NCI-H1105 (cell line): ENCODE results near the gene TMC5.
A peak's percentile ranks its signal among the peaks of the same experiment; 100 is the strongest.

Source experiments
- DNase-seq: peaks from one replicate; lab custom pipeline; 2025; lab: John Stamatoyannopoulos, UW

TMC5 gene

GRCh38 chr16:19460397-19460796, 42.7 kb downstream of the TMC5 start:
- no peak for DNase-seq

- DNase-seq, result no peak
Observed at GRCh38 chr16:19463468-19464315, 46.0 kb downstream of the TMC5 start.

GRCh38 chr16:19468300-19468699, 50.6 kb downstream of the TMC5 start:
- no peak for DNase-seq

DNA sequence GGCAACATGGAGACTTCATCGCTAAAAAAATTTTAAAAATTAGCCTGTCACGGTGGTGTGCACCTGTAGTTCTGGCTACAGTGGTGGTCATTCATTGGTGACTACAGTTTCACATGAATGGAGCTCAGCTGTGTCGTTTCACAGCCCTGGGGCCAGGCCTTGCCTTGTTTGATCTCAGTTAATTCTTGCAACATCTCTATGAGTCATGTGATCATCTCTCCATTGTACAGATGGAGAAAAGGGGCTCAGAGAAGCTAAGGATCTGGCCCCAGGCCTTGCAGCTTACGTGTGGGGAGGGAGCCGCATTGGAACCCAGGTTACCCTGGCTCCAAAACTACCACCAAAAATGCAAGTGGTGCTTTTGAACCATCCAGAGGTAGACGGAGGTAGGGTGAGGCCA, 54.8 kb downstream of the TMC5 start:
- DNase-seq, result no peak

GRCh38 chr16:19474617-19475016, 56.9 kb downstream of the TMC5 start:
- DNase-seq, result no peak

DNA sequence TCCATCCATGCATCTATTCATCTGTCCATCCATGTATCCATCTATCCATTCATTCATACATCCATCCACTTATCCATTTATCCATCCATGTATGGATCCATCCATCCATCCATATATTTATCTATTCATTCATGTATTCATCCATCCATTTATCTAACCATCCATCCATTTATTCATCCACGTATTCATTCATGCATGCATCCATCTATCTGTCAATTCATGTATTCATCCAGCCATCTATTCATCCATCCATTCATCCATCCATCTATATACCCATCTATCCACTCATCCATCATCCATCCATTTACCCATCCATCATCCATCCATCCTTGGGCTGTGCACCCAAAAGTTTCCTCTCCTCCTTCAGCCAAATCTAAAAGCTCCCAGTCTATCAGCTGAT, 60.8 kb downstream of the TMC5 start:
- no peak for DNase-seq

DNA sequence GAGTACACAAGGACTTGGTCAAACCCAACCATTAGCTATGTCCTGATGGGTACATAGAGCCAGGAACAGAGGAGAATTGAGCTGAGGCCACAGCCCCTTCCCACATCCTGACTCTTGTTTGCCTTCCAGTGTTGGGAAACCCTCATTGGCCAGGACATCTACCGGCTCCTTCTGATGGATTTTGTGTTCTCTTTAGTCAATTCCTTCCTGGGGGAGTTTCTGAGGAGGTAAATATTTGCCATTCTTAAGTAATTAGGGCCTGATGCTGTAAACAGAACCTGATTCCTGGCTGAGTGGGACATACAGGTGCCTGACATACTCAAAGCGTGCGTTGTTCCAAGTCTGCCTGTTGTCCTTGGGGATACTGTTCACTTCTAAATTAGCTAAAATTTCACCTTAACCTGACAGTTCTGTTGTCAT, 61.6 kb downstream of the TMC5 start:
- no peak for DNase-seq

DNA sequence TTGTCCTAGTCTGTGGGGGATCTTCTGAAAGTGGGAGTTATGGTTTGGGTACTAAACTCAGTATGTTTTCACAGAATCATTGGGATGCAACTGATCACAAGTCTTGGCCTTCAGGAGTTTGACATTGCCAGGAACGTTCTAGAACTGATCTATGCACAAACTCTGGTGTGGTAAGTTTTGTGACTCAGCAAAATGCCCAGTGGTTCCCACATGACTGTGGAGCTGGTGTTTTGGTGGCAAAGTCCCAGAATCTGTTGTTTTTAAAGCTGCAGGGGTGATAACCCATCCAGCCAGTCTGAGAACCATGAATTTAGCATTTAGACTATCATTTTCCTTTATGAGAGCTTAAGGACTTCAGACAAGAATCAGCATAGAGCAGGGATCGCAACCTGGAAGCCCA, 63.6 kb downstream of the TMC5 start:
- no peak for DNase-seq

GRCh38 chr16:19481769-19482168, 64.1 kb downstream of the TMC5 start:
- DNase-seq, result no peak

- no peak for DNase-seq
Observed at GRCh38 chr16:19482291-19482690, 64.6 kb downstream of the TMC5 start.

DNA sequence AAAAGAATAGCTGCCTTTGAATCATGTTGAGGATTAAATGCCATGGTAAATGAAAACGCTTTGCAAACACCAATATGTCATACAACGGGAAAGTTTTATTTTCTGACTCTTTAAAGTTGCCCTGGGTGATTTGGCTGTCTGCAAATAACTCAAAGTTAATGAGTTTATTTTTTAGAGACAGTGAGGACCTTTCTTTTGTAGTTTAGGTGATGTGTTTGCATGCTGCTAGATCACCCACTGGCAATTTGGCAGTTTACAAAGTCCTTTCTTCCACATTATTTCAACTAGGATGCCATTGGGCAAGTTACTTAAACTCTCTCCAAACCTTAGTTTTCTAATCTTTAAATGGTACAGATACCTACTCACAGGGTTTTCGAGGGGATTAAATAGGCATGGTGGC, 66.4 kb downstream of the TMC5 start:
- no peak for DNase-seq

DNA sequence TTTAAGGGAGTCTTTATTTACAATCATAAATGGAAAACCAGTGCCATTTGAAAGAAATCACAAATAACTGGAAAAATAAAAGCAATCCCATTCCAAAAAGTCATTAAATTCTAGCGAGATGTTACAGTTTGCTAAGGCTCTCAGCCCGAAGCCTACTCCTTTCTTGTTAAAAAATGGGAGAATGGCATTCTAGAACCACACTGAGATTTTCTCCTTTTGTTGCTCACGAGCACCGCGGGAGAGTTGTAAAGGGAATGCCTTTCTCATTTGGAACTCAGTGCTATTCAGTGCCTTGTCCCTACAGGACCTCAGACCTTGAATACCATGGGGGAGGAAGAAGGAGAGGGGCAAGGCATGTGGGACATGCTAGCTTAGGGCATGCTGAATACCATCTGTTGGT, 67.9 kb downstream of the TMC5 start:
- no peak for DNase-seq

- DNase-seq, result no peak
Observed at GRCh38 chr16:19486051-19486450, 68.4 kb downstream of the TMC5 start.

- DNase-seq, result no peak
Observed at GRCh38 chr16:19486750-19487325, 69.2 kb downstream of the TMC5 start.

- DNase-seq, result no peak
Observed at GRCh38 chr16:19488213-19488640, 70.5 kb downstream of the TMC5 start.

DNA sequence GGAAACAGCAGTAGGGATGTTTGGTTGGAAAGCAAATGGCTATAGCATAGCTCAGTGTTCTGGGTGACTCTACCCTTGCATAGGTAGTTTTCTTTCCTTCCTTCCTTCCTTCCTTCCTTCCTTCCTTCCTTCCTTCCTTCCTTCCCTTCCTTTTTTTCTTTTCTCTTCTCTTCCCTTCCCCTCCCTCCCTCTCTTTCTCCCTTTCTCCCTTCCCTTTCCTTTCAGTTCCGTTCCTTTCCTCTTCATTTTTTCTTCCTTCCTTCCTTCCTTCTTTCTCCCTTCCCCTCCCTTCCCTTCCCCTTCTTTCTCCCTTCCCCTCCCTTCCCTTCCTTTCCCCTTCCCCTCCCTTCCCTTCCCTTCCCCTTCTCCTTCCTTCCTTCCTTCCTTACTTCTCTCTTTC, 72.9 kb downstream of the TMC5 start:
- DNase-seq, result no peak

DNA sequence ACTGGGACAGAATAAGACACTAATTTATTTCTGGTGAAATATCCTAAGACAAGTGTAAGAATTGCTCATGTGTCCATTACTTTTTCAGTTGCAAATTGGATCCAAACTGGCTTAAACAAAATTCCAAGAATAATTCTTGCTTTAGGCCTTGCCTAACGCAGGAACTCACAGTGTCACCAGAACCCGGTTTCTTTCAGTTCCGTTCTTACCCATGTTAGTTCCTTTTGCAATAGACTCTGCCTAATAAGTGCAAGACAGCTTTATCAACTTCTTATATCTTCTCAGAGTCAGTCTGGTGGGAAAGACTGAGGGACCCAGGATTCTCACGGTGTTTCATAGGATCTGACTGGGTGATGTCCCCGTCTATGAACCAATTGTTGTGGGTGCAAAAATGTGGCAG, 79.5 kb downstream of the TMC5 start:
- DNase-seq, result no peak

DNA sequence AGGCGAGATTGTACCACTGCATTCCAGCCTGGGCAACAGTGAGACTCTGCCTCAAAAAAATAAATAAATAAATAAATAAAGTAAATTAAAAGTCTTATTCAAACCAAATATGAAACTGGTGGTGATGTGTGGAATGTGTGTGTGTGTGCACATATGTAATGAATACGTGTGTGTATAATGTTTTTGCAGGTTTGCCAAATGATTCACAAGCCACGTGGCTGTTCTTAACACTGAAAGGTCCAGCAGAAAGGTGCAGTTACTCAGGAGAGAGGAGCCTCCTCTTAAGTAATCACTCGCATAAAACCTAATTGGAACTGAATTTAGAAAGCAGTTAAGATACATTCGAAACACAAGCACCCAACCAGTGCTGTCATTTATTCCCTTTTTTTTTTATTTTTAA, 81.3 kb downstream of the TMC5 start:
- no peak for DNase-seq

DNA sequence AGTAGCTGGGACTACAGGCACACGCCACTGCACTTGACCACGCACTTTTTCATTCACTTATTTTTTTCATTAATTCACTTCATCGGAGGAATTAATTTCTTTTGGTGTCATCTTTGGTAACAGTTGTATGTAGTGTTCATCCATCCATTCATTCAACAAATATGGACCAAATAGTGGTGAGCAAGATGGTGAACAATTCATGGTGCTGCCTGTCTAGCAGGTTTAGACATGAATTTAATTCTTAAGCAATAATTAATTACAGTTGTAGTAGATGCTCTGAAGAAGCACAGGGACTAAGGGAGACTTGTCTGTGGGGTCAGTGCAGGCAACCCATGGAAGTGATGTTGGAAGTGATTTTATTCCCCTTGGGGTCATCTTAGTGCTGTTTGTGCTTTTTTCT, 81.8 kb downstream of the TMC5 start:
- DNase-seq, result no peak

- DNase-seq, result peak; percentile 29
Observed at GRCh38 chr16:19502395-19503131, 84.9 kb downstream of the TMC5 start.

DNA sequence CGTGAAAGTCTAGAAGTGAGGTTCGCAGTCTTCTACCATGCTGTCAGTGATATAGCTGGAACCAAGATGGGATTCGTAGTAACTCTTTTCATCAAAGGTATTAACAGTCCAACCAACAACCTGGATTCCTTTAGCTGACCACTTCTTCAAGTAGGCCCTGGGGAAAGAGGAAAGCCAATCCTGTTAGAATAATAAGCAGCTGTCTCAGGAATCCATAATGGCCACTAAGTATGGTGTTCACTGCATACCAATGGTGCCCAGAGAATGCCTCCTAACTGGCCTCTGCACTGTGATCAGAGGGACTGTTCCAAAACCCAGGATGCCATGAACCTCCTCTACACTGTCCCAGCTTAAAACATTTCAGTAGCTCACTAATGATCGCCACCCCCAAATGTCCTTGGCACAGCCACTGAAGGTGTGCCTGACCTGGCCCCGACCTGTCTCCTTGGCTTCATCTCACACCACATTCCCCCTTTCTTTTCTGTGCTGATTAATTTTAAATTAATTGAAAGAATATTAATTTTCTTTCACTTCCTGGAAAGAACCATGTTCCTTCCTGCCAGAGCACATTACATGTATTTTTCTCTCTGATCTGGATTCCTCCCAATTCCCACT, 85.9 kb downstream of the TMC5 start:
- no peak for DNase-seq

- DNase-seq, result no peak
Observed at GRCh38 chr16:19505600-19506303, 88.1 kb downstream of the TMC5 start.
